HEK293 (cell line): Measurements from ENCODE around the gene YIPF1.

Experiments used
- CTCF ChIP-seq: fragments of 450-650 bp; formaldehyde crosslinking; IDR thresholded peaks from 2 replicates; pipeline ENCODE4 v1.5.1; 2016; ENCODE audit warnings: missing biosample characterization, missing genetic modification characterization
- HOXA7 ChIP-seq: sonication (generic); formaldehyde crosslinking; IDR thresholded peaks from 2 replicates; pipeline ENCODE4 v1.8.1; 2022; ENCODE audit warnings: missing genetic modification reagents, borderline replicate concordance
- ZBTB20 ChIP-seq: fragments of 450-650 bp; formaldehyde crosslinking; IDR thresholded peaks from 2 replicates; pipeline ENCODE4 v1.5.1; 2016; ENCODE audit warnings: missing biosample characterization, missing genetic modification characterization
- ZNF585B ChIP-seq: fragments of 450-650 bp; formaldehyde crosslinking; IDR thresholded peaks from 2 replicates; pipeline ENCODE4 v1.5.1; 2016; ENCODE audit warnings: missing biosample characterization, missing genetic modification characterization
- ZNF596 ChIP-seq: fragments of 450-650 bp; IDR thresholded peaks from 2 replicates; pipeline ENCODE4 v1.5.0; 2018; ENCODE audit warnings: missing biosample characterization, mild to moderate bottlenecking, missing genetic modification characterization, moderate library complexity
- ZNF629 ChIP-seq: fragments of 450-650 bp; formaldehyde crosslinking; IDR thresholded peaks from 2 replicates; pipeline ENCODE4 v1.5.1; 2017; ENCODE audit warnings: missing biosample characterization, missing genetic modification characterization

GRCh38 chr1:53825306-53825705 lies 64.3 kb downstream of the YIPF1 start:
- TF ChIP-seq ZNF596 (tag by site-specific recombination) (no peak), ZNF585B (tag by site-specific recombination) (no peak), HOXA7 (CRISPR knock-in tag) (no peak), CTCF (tag by site-specific recombination) (no peak), ZNF629 (no peak), ZBTB20 (tag by site-specific recombination) (no peak)
